PC-9 (cell line): ENCODE data around the gene CAPZB. TPM values are rescaled to one million over a fixed set of nuclear protein-coding genes. Genes with fewer than 3 reads are reported as not detected.
"Not testable (repeated sequence)": the region's sequence is repeated elsewhere in the genome, so short reads cannot be mapped to it uniquely, and the experiment has no call there.

Source experiments
- BruUV-seq: library from RNA; stranded (reverse); fragments of 400-500 nt; replicated peaks from 2 replicates; lab custom pipeline; 2021; lab: Mats Ljungman, UMichigan
- CTCF ChIA-PET: fragments of 300-600 bp; sonication (Branson Sonifier 250); formaldehyde crosslinking; loops from one replicate; lab custom pipeline; 2022; ENCODE audit warnings: antibody characterized with exemption; lab: Charles Lee
- POLR2A ChIA-PET: fragments of 300-600 bp; sonication (Branson Sonifier 250); formaldehyde crosslinking; loops from one replicate; lab custom pipeline; 2022; ENCODE audit warnings: antibody characterized with exemption; ENCODE audit not compliant: unreplicated experiment; lab: Charles Lee
- DNase-seq, 2 experiments: peaks; one replicate each; pipeline versions ENCODE4 v3.0.0 to v3.0.0-alpha.2; 2015 to 2022; ENCODE audit warnings: mixed read lengths in 1 of 2
- H2AFZ ChIP-seq: fragments of 200-600 bp; sonication (generic); 2 replicates; pipeline ENCODE4 v1.8.1; 2017; ENCODE audit warnings: antibody characterized with exemption
- H3F3A ChIP-seq: fragments of 200-600 bp; sonication (generic); 2 replicates; pipeline ENCODE4 v1.8.1; 2017; ENCODE audit warnings: antibody characterized with exemption, mild to moderate bottlenecking, low read depth; ENCODE audit not compliant: insufficient read depth
- H3K27ac ChIP-seq: fragments of 200-600 bp; sonication (generic); 2 replicates; pipeline ENCODE4 v1.6.1; 2016; ENCODE audit warnings: mixed run types
- H3K27me3 ChIP-seq: fragments of 200-600 bp; sonication (generic); 2 replicates; pipeline ENCODE4 v1.6.1; 2016; ENCODE audit warnings: low read depth, mixed run types; ENCODE audit not compliant: insufficient read depth
- H3K36me3 ChIP-seq: fragments of 200-600 bp; sonication (generic); 2 replicates; pipeline ENCODE4 v1.6.1; 2016; ENCODE audit warnings: low read depth, mixed run types
- H3K4me1 ChIP-seq: fragments of 200-600 bp; sonication (generic); replicated peaks from 2 replicates; pipeline ENCODE4 v1.6.1; 2016; ENCODE audit warnings: mixed run types; ENCODE audit not compliant: insufficient read depth
- H3K4me2 ChIP-seq: fragments of 200-600 bp; sonication (generic); 2 replicates; pipeline ENCODE4 v1.6.1; 2017; ENCODE audit warnings: mixed run types
- H3K4me3 ChIP-seq: fragments of 200-600 bp; sonication (generic); 2 replicates; pipeline ENCODE4 v1.6.1; 2016; ENCODE audit warnings: mixed run types
- H3K79me2 ChIP-seq: fragments of 200-600 bp; sonication (generic); 2 replicates; pipeline ENCODE4 v1.6.1; 2017; ENCODE audit warnings: low read depth, mixed run types
- H3K9me2 ChIP-seq: fragments of 200-600 bp; sonication (generic); 2 replicates; pipeline ENCODE4 v1.8.1; 2017; ENCODE audit warnings: mild to moderate bottlenecking; ENCODE audit not compliant: insufficient read depth
- H3K9me3 ChIP-seq: fragments of 200-600 bp; sonication (generic); 2 replicates; pipeline ENCODE4 v1.8.1; 2016; ENCODE audit warnings: low read depth; ENCODE audit not compliant: insufficient read depth
- H4K20me1 ChIP-seq: fragments of 200-600 bp; sonication (generic); 2 replicates; pipeline ENCODE4 v1.8.1; 2017; ENCODE audit not compliant: insufficient read depth
- EZH2 ChIP-seq: fragments of 200-600 bp; sonication (generic); IDR thresholded peaks from 2 replicates; pipeline ENCODE4 v1.8.0; 2017; ENCODE audit warnings: antibody characterized with exemption, low read depth
- intact Hi-C: fragments of 100-400 bp; cut with micrococcal nuclease; formaldehyde crosslinking; loops from one replicate; pipeline ENCODE4 v1.10.0; 2022; ENCODE audit not compliant: unreplicated experiment
- total RNA-seq: library from RNA; stranded (reverse); gene quantifications from 2 replicates; pipeline ENCODE4 v1.2.3, GENCODE V29; 2021
- TF ChIP-seq, protein P1 (sequence below): fragments of 200-600 bp; sonication (generic); conservative IDR thresholded peaks from 2 replicates; pipeline ENCODE4 v1.6.1; 2017; ENCODE audit warnings: mixed run types, antibody characterized with exemption, mild to moderate bottlenecking, moderate library complexity

The CAPZB gene
- total RNA-seq, 1 experiment from 2014 or later, result 222 TPM

DNA sequence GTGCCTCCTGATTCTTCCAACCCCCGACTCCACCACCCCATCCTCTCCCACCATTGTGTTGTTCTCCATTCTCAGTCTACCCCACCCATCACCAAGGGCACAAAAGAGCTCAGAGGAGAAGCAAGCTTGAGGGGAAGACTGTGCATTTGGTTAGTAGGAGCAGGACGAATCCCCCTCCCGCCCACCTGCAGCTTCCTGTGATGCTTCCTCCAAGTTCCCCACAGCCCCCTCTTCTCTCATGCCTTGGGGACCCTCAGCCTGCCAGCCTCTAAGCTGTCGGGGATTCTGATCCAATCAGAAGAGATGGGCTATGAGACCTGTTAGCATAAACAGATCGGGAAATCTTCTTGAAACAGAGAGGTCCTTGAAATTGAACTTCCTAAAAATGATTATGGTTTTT is 22.2 kb upstream of the CAPZB start:
- no peak for DNase-seq
- H3K27me3 ChIP-seq, result no peaks in the 10 kb centered on the region
- no peaks in the 10 kb centered on the region for H3K4me1 ChIP-seq
- no peaks in the 10 kb centered on the region for H3F3A ChIP-seq
- H4K20me1 ChIP-seq, result no peaks in the 10 kb centered on the region
- no peak overlapping the region for H2AFZ ChIP-seq
- CTCF ChIA-PET, result no interaction called here
- no peaks in the 10 kb centered on the region for H3K36me3 ChIP-seq
- no TSS peak for BruUV-seq
- no peaks in the 10 kb centered on the region for H3K9me3 ChIP-seq
- TF ChIP-seq, protein P1, sequence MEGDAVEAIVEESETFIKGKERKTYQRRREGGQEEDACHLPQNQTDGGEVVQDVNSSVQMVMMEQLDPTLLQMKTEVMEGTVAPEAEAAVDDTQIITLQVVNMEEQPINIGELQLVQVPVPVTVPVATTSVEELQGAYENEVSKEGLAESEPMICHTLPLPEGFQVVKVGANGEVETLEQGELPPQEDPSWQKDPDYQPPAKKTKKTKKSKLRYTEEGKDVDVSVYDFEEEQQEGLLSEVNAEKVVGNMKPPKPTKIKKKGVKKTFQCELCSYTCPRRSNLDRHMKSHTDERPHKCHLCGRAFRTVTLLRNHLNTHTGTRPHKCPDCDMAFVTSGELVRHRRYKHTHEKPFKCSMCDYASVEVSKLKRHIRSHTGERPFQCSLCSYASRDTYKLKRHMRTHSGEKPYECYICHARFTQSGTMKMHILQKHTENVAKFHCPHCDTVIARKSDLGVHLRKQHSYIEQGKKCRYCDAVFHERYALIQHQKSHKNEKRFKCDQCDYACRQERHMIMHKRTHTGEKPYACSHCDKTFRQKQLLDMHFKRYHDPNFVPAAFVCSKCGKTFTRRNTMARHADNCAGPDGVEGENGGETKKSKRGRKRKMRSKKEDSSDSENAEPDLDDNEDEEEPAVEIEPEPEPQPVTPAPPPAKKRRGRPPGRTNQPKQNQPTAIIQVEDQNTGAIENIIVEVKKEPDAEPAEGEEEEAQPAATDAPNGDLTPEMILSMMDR, result no peak
- no peak for TF ChIP-seq EZH2
- no peaks in the 10 kb centered on the region for H3K79me2 ChIP-seq
- no peak overlapping the region for H3K4me3 ChIP-seq
- H3K27ac ChIP-seq, result no peak overlapping the region
- POLR2A ChIA-PET, result no interaction called here
- H3K9me2 ChIP-seq, result no peaks in the 10 kb centered on the region
- H3K4me2 ChIP-seq, result no peak overlapping the region
- intact Hi-C loops, result loop anchor here (10.0 kb wide), 1 partner anchor 67 kb away; no protein-coding TSS in a partner anchor

DNA sequence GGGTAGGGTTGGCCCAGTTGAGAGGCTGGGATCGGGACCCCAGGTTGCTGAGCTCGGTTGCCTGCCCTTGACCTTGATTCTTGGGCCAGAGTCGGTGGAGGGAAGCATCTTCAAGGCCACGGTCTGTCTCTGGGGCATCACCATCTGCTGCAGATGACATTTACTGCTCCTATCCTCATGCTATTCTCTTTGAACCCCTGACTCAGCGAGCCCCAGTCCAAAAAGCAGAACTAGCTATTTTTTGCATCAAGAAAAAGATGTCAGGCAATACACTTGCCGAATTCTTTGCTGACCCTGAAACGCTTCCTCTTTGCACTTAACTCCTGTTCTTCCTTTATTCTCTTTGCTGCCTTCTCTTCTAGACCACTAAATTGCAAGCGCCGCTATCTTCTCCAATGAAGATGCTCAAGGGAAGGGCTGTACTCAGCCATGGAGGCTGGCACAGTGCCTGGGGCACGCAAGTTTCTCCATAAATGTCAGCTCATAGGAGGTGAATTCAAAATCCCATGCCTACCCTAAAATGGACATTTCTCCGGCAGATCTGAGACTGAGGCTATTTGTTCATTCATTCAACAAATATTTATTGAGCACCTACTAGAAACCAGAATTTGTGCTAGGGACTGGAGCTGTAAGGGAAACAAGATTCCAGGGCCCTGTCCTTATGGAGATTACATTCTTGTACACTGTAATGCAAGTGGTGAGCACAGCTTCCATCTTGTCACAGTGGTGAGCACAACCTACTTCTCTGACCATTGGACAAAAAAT is 20.5 kb upstream of the CAPZB start:
- H4K20me1 ChIP-seq, result no peaks in the 10 kb centered on the region
- H3K4me3 ChIP-seq, result no peak overlapping the region
- no peaks in the 10 kb centered on the region for H3K9me2 ChIP-seq
- intact Hi-C loops, result loop anchor here (10.0 kb wide), 1 partner anchor 69 kb away; no protein-coding TSS in a partner anchor
- H3K27me3 ChIP-seq, result no peaks in the 10 kb centered on the region
- H3K36me3 ChIP-seq, result no peaks in the 10 kb centered on the region
- H3F3A ChIP-seq, result no peaks in the 10 kb centered on the region
- no peak for DNase-seq
- TF ChIP-seq, protein P1, result no peak
- no peak for TF ChIP-seq EZH2
- CTCF ChIA-PET, result no interaction called here
- H3K79me2 ChIP-seq, result no peaks in the 10 kb centered on the region
- no peaks in the 10 kb centered on the region for H3K4me1 ChIP-seq
- H3K27ac ChIP-seq, result no peak overlapping the region
- H3K9me3 ChIP-seq, result no peaks in the 10 kb centered on the region
- BruUV-seq, result no TSS peak
- H3K4me2 ChIP-seq, result no peak overlapping the region
- no peak overlapping the region for H2AFZ ChIP-seq
- POLR2A ChIA-PET, result no interaction called here

DNA sequence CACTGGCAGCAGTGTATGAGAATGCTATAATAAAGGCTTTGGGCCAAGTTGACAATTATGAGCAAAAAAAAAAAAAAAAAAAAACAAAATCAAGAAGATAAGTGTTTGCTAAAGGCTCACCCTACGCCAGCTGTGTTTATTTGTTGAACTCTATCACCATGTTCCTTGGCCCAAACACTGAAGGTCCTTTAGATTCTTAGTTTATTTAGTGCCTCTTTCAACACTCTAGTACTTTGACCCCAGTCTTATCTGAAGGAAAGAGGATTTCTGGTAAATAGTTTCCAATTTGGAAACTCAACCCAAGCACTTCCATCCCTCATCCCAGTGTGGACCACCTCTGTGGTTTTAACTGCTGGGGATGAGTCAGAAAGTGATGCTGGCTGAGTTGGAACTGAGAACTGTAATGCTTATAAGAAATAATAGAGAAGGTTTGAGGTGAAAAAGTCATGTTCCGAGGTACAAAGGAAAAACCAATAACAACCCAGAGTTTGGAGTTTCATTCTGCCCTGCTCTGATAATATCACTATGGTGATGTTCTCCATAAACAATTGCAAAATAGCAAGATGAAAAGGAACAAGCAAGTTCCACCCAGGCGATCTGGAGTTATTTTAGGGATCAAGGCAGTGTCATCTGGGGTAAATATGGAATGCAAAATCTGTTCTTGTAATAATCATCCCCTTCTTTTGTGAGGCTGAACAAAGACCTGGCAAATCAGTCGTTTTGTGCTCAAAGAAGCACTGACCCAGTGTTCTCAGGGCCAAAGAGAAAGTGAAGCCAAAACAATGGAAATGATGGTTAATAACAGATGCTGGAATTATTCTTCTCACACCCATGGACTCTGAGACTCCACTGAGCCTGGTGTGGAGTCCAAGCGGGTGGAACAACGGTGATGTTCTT is 19.7 kb upstream of the CAPZB start:
- H2AFZ ChIP-seq, result no peak overlapping the region
- no peak overlapping the region for H3K27ac ChIP-seq

DNA sequence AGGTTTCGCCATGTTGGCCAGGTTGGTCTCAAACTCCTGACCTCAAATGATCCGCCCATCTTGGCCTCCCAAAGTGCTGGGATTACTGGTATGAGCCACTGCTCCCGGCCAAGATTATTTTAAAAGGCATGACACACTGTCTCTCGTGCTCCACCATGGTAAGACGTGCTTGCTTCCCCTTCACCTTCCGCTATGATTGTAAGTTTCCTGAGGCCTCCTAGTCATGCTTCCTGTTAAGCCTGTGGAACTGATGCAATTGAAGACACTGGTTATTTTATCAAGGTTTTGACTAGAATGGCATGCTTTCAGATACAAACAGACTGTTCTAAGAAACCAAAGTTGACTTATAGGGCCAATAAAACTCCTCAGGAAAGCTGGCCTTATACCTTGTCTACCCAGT is 16.9 kb upstream of the CAPZB start:
- ChIA-PET CTCF (interaction anchor here (0.6 kb wide), 1 partner anchor 435 kb away, joined by 3 read pairs; no protein-coding TSS in a partner anchor), POLR2A (interaction anchor here (0.6 kb wide), 1 partner anchor 193 kb away, joined by 3 read pairs; no protein-coding TSS in a partner anchor)
- H3K9me2 ChIP-seq, H3K4me2 ChIP-seq, H3F3A ChIP-seq, H3K27ac ChIP-seq, DNase-seq, H3K27me3 ChIP-seq, H2AFZ ChIP-seq, H3K4me3 ChIP-seq, H3K79me2 ChIP-seq, H3K36me3 ChIP-seq, H3K9me3 ChIP-seq, H4K20me1 ChIP-seq, H3K4me1 ChIP-seq, BruUV-seq: not testable (repeated sequence)
- intact Hi-C loops, result loop anchor here (10.0 kb wide), 1 partner anchor 73 kb away; no protein-coding TSS in a partner anchor

More for the DNA sequence above, 19.7 kb upstream of the CAPZB start:
- no peaks in the 10 kb centered on the region for H3F3A ChIP-seq
- H3K4me2 ChIP-seq, result no peak overlapping the region
- DNase-seq, result no peak
- H3K4me1 ChIP-seq, result no peaks in the 10 kb centered on the region
- TF ChIP-seq, protein P1, result no peak
- TF ChIP-seq EZH2, result no peak
- no peak overlapping the region for H3K4me3 ChIP-seq
- CTCF ChIA-PET, result no interaction called here
- no peaks in the 10 kb centered on the region for H3K9me3 ChIP-seq
- intact Hi-C loops, result loop anchor here (10.0 kb wide), 1 partner anchor 70 kb away; no protein-coding TSS in a partner anchor
- no peaks in the 10 kb centered on the region for H3K79me2 ChIP-seq
- H3K9me2 ChIP-seq, result no peaks in the 10 kb centered on the region
- POLR2A ChIA-PET, result interaction anchor here (0.6 kb wide), 1 partner anchor 47 kb away, joined by 3 read pairs; no protein-coding TSS in a partner anchor
- H3K27me3 ChIP-seq, result no peaks in the 10 kb centered on the region
- BruUV-seq, result no TSS peak
- H3K36me3 ChIP-seq, result no peaks in the 10 kb centered on the region
- H4K20me1 ChIP-seq, result no peaks in the 10 kb centered on the region
